HEK293T (cell line): ENCODE results near the gene SKAP1.
"Not testable (repeated sequence)": the region's sequence is repeated elsewhere in the genome, so short reads cannot be mapped to it uniquely, and the experiment has no call there.

Experiments used
- CTCF ChIA-PET: fragments of 350-600 bp; formaldehyde crosslinking; extraction: SDS; loops from one replicate; lab custom pipeline; 2021; ENCODE audit warnings: antibody characterized with exemption, inconsistent platforms; lab: Yijun Ruan, JAX
- POLR2A ChIA-PET: fragments of 350-600 bp; formaldehyde crosslinking; extraction: SDS; loops from one replicate; lab custom pipeline; 2020; ENCODE audit warnings: antibody characterized with exemption, inconsistent platforms; lab: Yijun Ruan, JAX
- DNase-seq: peaks from one replicate; pipeline ENCODE4 v3.0.0; 2012; ENCODE audit warnings: mixed read lengths; ENCODE audit errors: extremely low spot score
- ARNT ChIP-seq: fragments of 450-650 bp; IDR thresholded peaks from 2 replicates; pipeline ENCODE4 v1.6.1; 2017; ENCODE audit warnings: mild to moderate bottlenecking
- BHLHE40 ChIP-seq: fragments of 450-650 bp; IDR thresholded peaks from 2 replicates; pipeline ENCODE4 v1.6.1; 2016; ENCODE audit warnings: mild to moderate bottlenecking, moderate library complexity, borderline replicate concordance
- CTBP1 ChIP-seq: fragments of 450-650 bp; IDR thresholded peaks from 2 replicates; pipeline ENCODE4 v1.6.1; 2016; ENCODE audit warnings: borderline replicate concordance
- ELF4 ChIP-seq: fragments of 450-650 bp; IDR thresholded peaks from 2 replicates; pipeline ENCODE4 v1.6.1; 2017; ENCODE audit warnings: antibody characterized with exemption
- FOXA1 ChIP-seq: fragments of 450-650 bp; IDR thresholded peaks from 2 replicates; pipeline ENCODE4 v1.6.1; 2016; ENCODE audit warnings: mild to moderate bottlenecking
- FOXK2 ChIP-seq: fragments of 450-650 bp; IDR thresholded peaks from 2 replicates; pipeline ENCODE4 v1.6.1; 2016; ENCODE audit warnings: mild to moderate bottlenecking
- FOXM1 ChIP-seq: fragments of 450-650 bp; IDR thresholded peaks from 2 replicates; pipeline ENCODE4 v1.6.1; 2017; ENCODE audit warnings: mild to moderate bottlenecking, borderline replicate concordance
- HDGF ChIP-seq: fragments of 450-650 bp; IDR thresholded peaks from 2 replicates; pipeline ENCODE4 v1.6.1; 2017; ENCODE audit warnings: antibody characterized with exemption, borderline replicate concordance
- L3MBTL2 ChIP-seq: fragments of 450-650 bp; conservative IDR thresholded peaks from 2 replicates; pipeline ENCODE4 v1.6.1; 2016; ENCODE audit warnings: mild to moderate bottlenecking
- LEF1 ChIP-seq: fragments of 450-650 bp; IDR thresholded peaks from 2 replicates; pipeline ENCODE4 v1.6.1; 2017; ENCODE audit warnings: mild to moderate bottlenecking, borderline replicate concordance
- NFRKB ChIP-seq: fragments of 450-650 bp; IDR thresholded peaks from 2 replicates; pipeline ENCODE4 v1.6.1; 2016; ENCODE audit warnings: mild to moderate bottlenecking, moderate library complexity
- PKNOX1 ChIP-seq: fragments of 450-650 bp; IDR thresholded peaks from 2 replicates; pipeline ENCODE4 v1.6.1; 2016
- SP1 ChIP-seq: fragments of 450-650 bp; IDR thresholded peaks from 2 replicates; pipeline ENCODE4 v1.6.1; 2017
- SUZ12 ChIP-seq: fragments of 450-650 bp; IDR thresholded peaks from 2 replicates; pipeline ENCODE4 v1.6.1; 2016; ENCODE audit warnings: mild to moderate bottlenecking
- TARDBP ChIP-seq: fragments of 450-650 bp; IDR thresholded peaks from 2 replicates; pipeline ENCODE4 v1.6.1; 2016
- ZNF384 ChIP-seq: fragments of 450-650 bp; IDR thresholded peaks from 2 replicates; pipeline ENCODE4 v1.6.1; 2016

The SKAP1 gene

DNA sequence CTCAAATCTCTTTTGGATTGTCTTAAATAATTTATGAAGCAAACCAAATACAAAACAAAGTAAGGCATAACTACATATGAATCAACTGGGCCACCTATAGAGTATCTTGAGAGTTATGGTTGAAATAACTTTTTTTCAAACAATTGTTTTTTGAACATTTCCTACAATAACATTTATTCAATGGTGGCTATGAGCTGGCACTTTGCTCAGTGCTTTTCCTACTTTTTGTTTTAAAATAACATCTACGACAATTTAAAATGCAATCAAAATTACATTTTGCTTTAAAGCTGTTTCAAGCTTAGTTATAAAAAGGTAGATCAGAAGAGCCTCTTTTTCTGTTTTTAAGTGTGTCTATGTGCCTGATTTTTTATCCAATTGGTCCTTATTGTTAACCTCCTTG lies 238.7 kb downstream of the SKAP1 start:
- TF ChIP-seq L3MBTL2 (no peak), PKNOX1 (no peak), HDGF (no peak), FOXM1 (no peak), ELF4 (no peak), BHLHE40 (no peak), TARDBP (no peak), FOXK2 (no peak)
- ChIA-PET POLR2A (no interaction called here), CTCF (interaction anchor here (0.9 kb wide), 1 partner anchor 38 kb away, joined by 3 read pairs; no protein-coding TSS in a partner anchor)
- no peak for DNase-seq

- ChIA-PET CTCF (no interaction called here), POLR2A (no interaction called here)
- TF ChIP-seq TARDBP: no peak
- no peak for TF ChIP-seq LEF1
- no peak for TF ChIP-seq ARNT
- no peak for TF ChIP-seq FOXM1
- no peak for TF ChIP-seq ZNF384
- TF ChIP-seq L3MBTL2: no peak
- TF ChIP-seq SP1: no peak
- TF ChIP-seq BHLHE40: no peak
- TF ChIP-seq PKNOX1: no peak
- TF ChIP-seq CTBP1: no peak
- no peak for TF ChIP-seq ELF4
- TF ChIP-seq FOXA1: no peak
- TF ChIP-seq FOXK2: no peak
- no peak for DNase-seq
These were observed 239.1 kb downstream of the SKAP1 start for GRCh38 chr17:48190871-48191270.

DNA sequence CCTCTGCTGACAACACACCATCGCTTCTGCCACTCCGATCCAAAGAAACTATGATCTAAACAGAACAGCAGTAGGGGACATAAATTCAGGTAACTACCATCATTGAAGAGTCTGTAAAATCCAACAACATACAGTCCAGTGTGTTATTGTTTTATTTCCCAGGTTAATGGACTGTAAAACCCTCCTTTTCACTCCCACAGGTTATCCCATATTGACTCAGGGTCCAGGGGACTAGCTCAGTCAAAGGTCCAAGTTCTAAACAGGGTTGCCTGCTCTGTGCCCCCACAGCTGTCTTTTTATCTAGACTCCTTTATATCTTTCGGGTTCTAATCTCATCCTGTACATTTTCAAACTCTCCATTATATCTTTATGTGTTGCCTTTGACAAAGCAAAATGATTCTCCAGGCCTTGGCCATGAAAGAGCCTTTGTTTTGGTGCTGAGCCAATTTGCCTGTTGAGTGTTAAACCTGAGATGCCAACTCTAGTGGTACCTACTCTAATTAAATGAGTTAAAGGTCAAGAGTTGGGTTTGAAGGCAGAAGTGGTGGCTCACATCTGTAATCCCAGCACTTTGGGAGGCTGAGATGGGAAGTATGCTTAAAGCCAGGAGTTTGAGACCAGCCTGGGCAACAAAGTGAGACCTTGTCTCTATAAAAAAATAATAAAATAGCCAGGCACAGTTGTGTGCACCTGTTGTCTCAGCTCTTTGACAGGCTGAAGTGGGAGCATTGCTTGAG lies 242.0 kb downstream of the SKAP1 start:
- ChIA-PET CTCF (no interaction called here), POLR2A (no interaction called here)
- DNase-seq: no peak

GRCh38 chr17:48186317-48186716 lies 243.7 kb downstream of the SKAP1 start:
- POLR2A ChIA-PET, DNase-seq: not testable (repeated sequence)
- CTCF ChIA-PET: interaction anchor here (0.8 to 1.0 kb wide), 2 partner anchors 10 to 68 kb away, joined by 3 to 5 read pairs; no protein-coding TSS in a partner anchor

More for the DNA sequence above, 242.0 kb downstream of the SKAP1 start:
- TF ChIP-seq PKNOX1 (no peak), LEF1 (no peak), SUZ12 (no peak), TARDBP (no peak), FOXA1 (no peak), SP1 (no peak), CTBP1 (no peak), FOXK2 (no peak), BHLHE40 (no peak), NFRKB (no peak), FOXM1 (no peak), L3MBTL2 (no peak)

GRCh38 chr17:48184721-48185120 lies 245.3 kb downstream of the SKAP1 start:
- ChIA-PET POLR2A (no interaction called here), CTCF (interaction anchor here (0.7 to 1.3 kb wide), 2 partner anchors 142 to 158 kb away, joined by 3 read pairs; no protein-coding TSS in a partner anchor)
- TF ChIP-seq TARDBP (no peak), ZNF384 (no peak), FOXM1 (no peak), PKNOX1 (no peak), NFRKB (no peak), SUZ12 (no peak), ARNT (no peak), FOXK2 (no peak), HDGF (no peak), CTBP1 (no peak), FOXA1 (no peak)

GRCh38 chr17:48181653-48182052 lies 248.4 kb downstream of the SKAP1 start:
- TF ChIP-seq PKNOX1 (no peak), TARDBP (no peak), FOXM1 (no peak), FOXA1 (no peak), ZNF384 (no peak), CTBP1 (no peak), ELF4 (no peak), BHLHE40 (no peak), ARNT (no peak), SUZ12 (no peak), L3MBTL2 (no peak), SP1 (no peak), HDGF (no peak), FOXK2 (no peak), NFRKB (no peak), LEF1 (no peak)
- POLR2A ChIA-PET: interaction anchor here (0.6 kb wide), 1 partner anchor 547 kb away, joined by 4 read pairs; the partner anchor contains the start of gene HOXB13
- DNase-seq: peak; percentile 66

More at GRCh38 chr17:48184721-48185120, 245.3 kb downstream of the SKAP1 start:
- no peak for DNase-seq

More at GRCh38 chr17:48181653-48182052, 248.4 kb downstream of the SKAP1 start:
- CTCF ChIA-PET: interaction anchor here (0.5 to 2.2 kb wide), 6 partner anchors 11 to 149 kb away, joined by 3 to 9 read pairs (median 4); no protein-coding TSS in a partner anchor
